Uterus (tissue), 4 donors: Measurements from ENCODE around the gene CHPF. TPM values are rescaled to one million over a fixed set of nuclear protein-coding genes. Genes with fewer than 3 reads are reported as not detected.
A peak's percentile ranks its signal among the peaks of the same experiment; 100 is the strongest.

Source experiments
- DNase-seq, 2 donors: peaks; one replicate each; pipeline ENCODE4 v3.0.0-alpha.2; 2019 to 2020
- H3K27ac ChIP-seq, 2 donors: fragments of 200-600 bp; sonication (generic); 1 replicate in 1 of 2; 2 replicates in 1 of 2; pipeline ENCODE4 v1.5.1; 2016 to 2018
- H3K27me3 ChIP-seq, 2 donors: fragments of 200-600 bp; sonication (generic); one replicate each; pipeline ENCODE4 v1.5.1; 2018 to 2019; ENCODE audit warnings: control low read depth in 1 of 2
- H3K36me3 ChIP-seq, 2 donors: fragments of 200-600 bp; sonication (generic); one replicate each; pipeline ENCODE4 v1.5.1; 2019; ENCODE audit warnings: control low read depth in 1 of 2
- H3K4me1 ChIP-seq, 2 donors: fragments of 200-600 bp; sonication (generic); one replicate each; pipeline ENCODE4 v1.5.1; 2018 to 2019; ENCODE audit warnings: control low read depth in 1 of 2
- H3K4me3 ChIP-seq, 2 donors: fragments of 200-600 bp; sonication (generic); 1 replicate in 1 of 2; 2 replicates in 1 of 2; pipeline ENCODE4 v1.5.1; 2018 to 2019; ENCODE audit warnings: mild to moderate bottlenecking in 1 of 2
- H3K9me3 ChIP-seq, 2 donors: fragments of 200-600 bp; sonication (generic); one replicate each; pipeline ENCODE4 v1.5.1; 2019; ENCODE audit warnings: control low read depth in 1 of 2
- CTCF ChIP-seq, 4 experiments: fragments of 200-600 bp in 2 of 4; fragments of 450-650 bp in 2 of 4; sonication (generic) in 2 of 4; IDR thresholded peaks; one replicate each; pipeline ENCODE4 v1.5.1; 2016 to 2019; ENCODE audit warnings: antibody characterized with exemption in 4 of 4, mild to moderate bottlenecking in 2 of 4, moderate library complexity in 1 of 4
- POLR2A ChIP-seq, 2 donors: fragments of 450-650 bp; IDR thresholded peaks; one replicate each; pipeline ENCODE4 v1.6.1; 2016; ENCODE audit warnings: antibody characterized with exemption in 2 of 2, mild to moderate bottlenecking in 1 of 2, moderate library complexity in 1 of 2
- intact Hi-C: fragments of 100-400 bp; cut with DNase I; formaldehyde crosslinking; loops from one replicate; pipeline ENCODE4 v1.15.1; 2023; ENCODE audit warnings: low total_unique reads
- total RNA-seq, 4 donors: library from RNA; depleted of rRNA in 3 of 4; stranded (reverse); fragments of >200 nt in 3 of 4; gene quantifications; one replicate each; pipeline versions ENCODE4 v1.1.0 to v1.2.4, GENCODE V29; 2014 to 2023
- donor health status: DM: yes; HTN: yes; CAD: no.

CHPF gene
- total RNA-seq, 4 donors from 2014 or later, result 16.5 to 194 (median 42.5) TPM

GRCh38 chr2:219498280-219499057 is 45.1 kb downstream of the CHPF start, which contains the start of gene GMPPA:
Gene GMPPA, plus strand, starts transcription at chr2:219498891. Its CDS starts 1,085 bp downstream, at chr2:219499976.
- H3K9me3 ChIP-seq, result no peaks in the 10 kb centered on the region
- no peaks in the 10 kb centered on the region for H3K36me3 ChIP-seq
- DNase-seq, result peak; percentile 99
- intact Hi-C loops, result no loop called here
- no peaks in the 10 kb centered on the region for H3K27me3 ChIP-seq
- H3K27ac ChIP-seq, result peak within 1 kb of the TSS; percentile 94 to 95
- TF ChIP-seq CTCF (IDR thresholded peaks at IDR 0.05) (peak in 2 of 4 experiments; percentile 13 to 24), POLR2A (IDR thresholded peaks at IDR 0.05) (peak; percentile 74 to 83)
- H3K4me3 ChIP-seq, result peak within 1 kb of the TSS; percentile 52 to 57
- peaks cover 0 to 4% of the 10 kb centered on the region in 2 donors for H3K4me1 ChIP-seq

GRCh38 chr2:219497495-219498279 is 45.9 kb downstream of the CHPF start:
- TF ChIP-seq POLR2A (IDR thresholded peaks at IDR 0.05) (peak; percentile 74 to 86), CTCF (IDR thresholded peaks at IDR 0.05) (no peak)
- peak; percentile 93 to 94 for DNase-seq
- H3K36me3 ChIP-seq, result no peaks in the 10 kb centered on the region
- peak overlapping the region; percentile 52 to 57 for H3K4me3 ChIP-seq
- peaks cover 0 to 4% of the 10 kb centered on the region in 2 donors for H3K4me1 ChIP-seq
- no peaks in the 10 kb centered on the region for H3K27me3 ChIP-seq
- peak overlapping the region; percentile 94 to 95 for H3K27ac ChIP-seq
- H3K9me3 ChIP-seq, result no peaks in the 10 kb centered on the region
- intact Hi-C loops, result no loop called here

GRCh38 chr2:219496825-219497494 is 46.6 kb downstream of the CHPF start:
- H3K27me3 ChIP-seq, result no peaks in the 10 kb centered on the region
- TF ChIP-seq CTCF (IDR thresholded peaks at IDR 0.05) (no peak), POLR2A (IDR thresholded peaks at IDR 0.05) (no peak)
- intact Hi-C loops, result no loop called here
- peaks cover 0 to 4% of the 10 kb centered on the region in 2 donors for H3K4me1 ChIP-seq
- no peaks in the 10 kb centered on the region for H3K36me3 ChIP-seq
- DNase-seq, result peak in 1 of 2 donors; percentile 52
- H3K9me3 ChIP-seq, result no peaks in the 10 kb centered on the region
- peak overlapping the region; percentile 94 to 95 for H3K27ac ChIP-seq
- peak overlapping the region in 1 of 2 donors; percentile 52 for H3K4me3 ChIP-seq

- TF ChIP-seq CTCF (IDR thresholded peaks at IDR 0.05) (no peak), POLR2A (IDR thresholded peaks at IDR 0.05) (no peak)
- H3K36me3 ChIP-seq, result no peaks in the 10 kb centered on the region
- DNase-seq, result peak in 1 of 2 donors; percentile 33
- H3K27me3 ChIP-seq, result no peaks in the 10 kb centered on the region
- H3K27ac ChIP-seq, result peak overlapping the region; percentile 19 to 95
- peaks cover 0 to 4% of the 10 kb centered on the region in 2 donors for H3K4me1 ChIP-seq
- intact Hi-C loops, result no loop called here
- H3K4me3 ChIP-seq, result no peak overlapping the region
- H3K9me3 ChIP-seq, result no peaks in the 10 kb centered on the region
These were observed 47.3 kb downstream of the CHPF start for GRCh38 chr2:219496247-219496824.
